ENCODE measurements around the gene TBX4.

DNA sequence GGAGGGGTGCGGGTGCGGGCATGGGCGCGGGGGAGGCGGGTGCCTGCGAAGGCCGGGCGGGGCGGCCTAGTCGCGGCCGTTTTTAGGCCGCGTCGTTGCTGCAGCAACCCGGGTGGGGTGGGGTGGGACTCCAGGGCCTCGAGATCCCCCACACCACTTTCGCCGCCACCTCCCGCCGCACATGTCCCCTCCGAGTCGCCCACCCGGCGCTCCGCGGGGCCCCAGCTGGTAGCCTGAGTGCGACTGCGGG, 41.3 kb upstream of the TBX4 start:
- TF ChIP-seq, protein P1, sequence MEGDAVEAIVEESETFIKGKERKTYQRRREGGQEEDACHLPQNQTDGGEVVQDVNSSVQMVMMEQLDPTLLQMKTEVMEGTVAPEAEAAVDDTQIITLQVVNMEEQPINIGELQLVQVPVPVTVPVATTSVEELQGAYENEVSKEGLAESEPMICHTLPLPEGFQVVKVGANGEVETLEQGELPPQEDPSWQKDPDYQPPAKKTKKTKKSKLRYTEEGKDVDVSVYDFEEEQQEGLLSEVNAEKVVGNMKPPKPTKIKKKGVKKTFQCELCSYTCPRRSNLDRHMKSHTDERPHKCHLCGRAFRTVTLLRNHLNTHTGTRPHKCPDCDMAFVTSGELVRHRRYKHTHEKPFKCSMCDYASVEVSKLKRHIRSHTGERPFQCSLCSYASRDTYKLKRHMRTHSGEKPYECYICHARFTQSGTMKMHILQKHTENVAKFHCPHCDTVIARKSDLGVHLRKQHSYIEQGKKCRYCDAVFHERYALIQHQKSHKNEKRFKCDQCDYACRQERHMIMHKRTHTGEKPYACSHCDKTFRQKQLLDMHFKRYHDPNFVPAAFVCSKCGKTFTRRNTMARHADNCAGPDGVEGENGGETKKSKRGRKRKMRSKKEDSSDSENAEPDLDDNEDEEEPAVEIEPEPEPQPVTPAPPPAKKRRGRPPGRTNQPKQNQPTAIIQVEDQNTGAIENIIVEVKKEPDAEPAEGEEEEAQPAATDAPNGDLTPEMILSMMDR (conservative IDR thresholded peaks at IDR 0.05; ENCODE audit: low read length) = no peak
- no peak for TF ChIP-seq EZH2phosphoT487 (IDR thresholded peaks at IDR 0.05; ENCODE audit: borderline replicate concordance)
